Muscle of arm (tissue), 14 donors: ENCODE results near the gene GPR173. TPM values are rescaled to one million over a fixed set of nuclear protein-coding genes. Genes with fewer than 3 reads are reported as not detected.
A peak's percentile ranks its signal among the peaks of the same experiment; 100 is the strongest.

Experiments
- DNase-seq: peaks from one replicate; pipeline ENCODE4 v3.0.0-alpha.2; 2013
- long read RNA-seq, 11 donors: transcript quantifications; one replicate each; lab custom pipeline, GENCODE V29; 2026
- polyA plus RNA-seq, 12 donors: library from polyadenylated mRNA; unstranded; fragments of 120-200 nt; gene quantifications; one replicate each; pipeline ENCODE4 v1.2.1, GENCODE V29; 2013; ENCODE audit not compliant: insufficient read length in 12 of 12

GPR173 gene
- 10 to 100 TPM in 4 of 12 donors, 1 to 10 TPM in 7, not detected in 1; 5.9 to 13.3 (median 7.6) TPM for polyA plus RNA-seq
- long read RNA-seq, donor 1 = 0 reads
- long read RNA-seq, donor 2, full-length matches to known transcripts = 2 of 7 reads
- long read RNA-seq, donor 2, partial matches to known transcripts = 5 of 7 reads
- long read RNA-seq, donor 2, other reads (novel, unspliced or antisense) = 0 of 7 reads
- long read RNA-seq, donor 3 = 0 reads
- long read RNA-seq, donor 4 = 0 reads
- long read RNA-seq, donor 5 = 0 reads
- long read RNA-seq, donor 6, partial matches to known transcripts = 0 of 1 reads
- long read RNA-seq, donor 6, other reads (novel, unspliced or antisense) = 0 of 1 reads
- long read RNA-seq, donor 7 = 0 reads
- long read RNA-seq, donor 8 = 0 reads
- long read RNA-seq, donor 9 = 0 reads
- long read RNA-seq, donor 10 = 0 reads
- long read RNA-seq, donor 11 = 0 reads

GRCh38 chrX:53048169-53049126 is at the start of gene GPR173:
GPR173 (plus strand) TSS chrX:53048789; CDS start chrX:53076622, 27,833 bp downstream.
- peak; percentile 68 for DNase-seq

GRCh38 chrX:53000447-53001135 is 48.0 kb upstream of the GPR173 start:
- no peak for DNase-seq

GRCh38 chrX:53001958-53002357 is 46.6 kb upstream of the GPR173 start:
- no peak for DNase-seq

- DNase-seq = no peak
Observed at GRCh38 chrX:53003111-53003510, 45.5 kb upstream of the GPR173 start.

- DNase-seq = no peak
Observed at GRCh38 chrX:53004038-53004437, 44.6 kb upstream of the GPR173 start.

- DNase-seq = no peak
Observed at GRCh38 chrX:53004811-53005210, 43.8 kb upstream of the GPR173 start.

GRCh38 chrX:53005327-53005726 is 43.3 kb upstream of the GPR173 start:
- DNase-seq = no peak

GRCh38 chrX:53009032-53009431 is 39.6 kb upstream of the GPR173 start:
- no peak for DNase-seq

GRCh38 chrX:53013291-53013690 is 35.3 kb upstream of the GPR173 start:
- DNase-seq = no peak

- DNase-seq = no peak
Observed at GRCh38 chrX:53018627-53019026, 30.0 kb upstream of the GPR173 start.

- no peak for DNase-seq
Observed at GRCh38 chrX:53022381-53022780, 26.2 kb upstream of the GPR173 start.

GRCh38 chrX:53028678-53029077 is 19.9 kb upstream of the GPR173 start:
- DNase-seq = no peak

GRCh38 chrX:53031380-53031779 is 17.2 kb upstream of the GPR173 start:
- DNase-seq = no peak

- DNase-seq = no peak
Observed at GRCh38 chrX:53036149-53036548, 12.4 kb upstream of the GPR173 start.

- no peak for DNase-seq
Observed at GRCh38 chrX:53039236-53039635, 9.4 kb upstream of the GPR173 start.

- no peak for DNase-seq
Observed at GRCh38 chrX:53044995-53045394, 3.6 kb upstream of the GPR173 start.

- DNase-seq = no peak
Observed at GRCh38 chrX:53047228-53047627, 1.4 kb upstream of the GPR173 start.

GRCh38 chrX:53049127-53049517 is 533 bp downstream of the GPR173 start:
- no peak for DNase-seq

- no peak for DNase-seq
Observed at GRCh38 chrX:53050841-53051240, 2.3 kb downstream of the GPR173 start.

- no peak for DNase-seq
Observed at GRCh38 chrX:53055244-53055849, 6.8 kb downstream of the GPR173 start.

GRCh38 chrX:53056292-53056691 is 7.7 kb downstream of the GPR173 start:
- DNase-seq = no peak

- DNase-seq = no peak
Observed at GRCh38 chrX:53065104-53065503, 16.5 kb downstream of the GPR173 start.
